Measurements from ENCODE around the gene METTL26.

METTL26 gene

DNA sequence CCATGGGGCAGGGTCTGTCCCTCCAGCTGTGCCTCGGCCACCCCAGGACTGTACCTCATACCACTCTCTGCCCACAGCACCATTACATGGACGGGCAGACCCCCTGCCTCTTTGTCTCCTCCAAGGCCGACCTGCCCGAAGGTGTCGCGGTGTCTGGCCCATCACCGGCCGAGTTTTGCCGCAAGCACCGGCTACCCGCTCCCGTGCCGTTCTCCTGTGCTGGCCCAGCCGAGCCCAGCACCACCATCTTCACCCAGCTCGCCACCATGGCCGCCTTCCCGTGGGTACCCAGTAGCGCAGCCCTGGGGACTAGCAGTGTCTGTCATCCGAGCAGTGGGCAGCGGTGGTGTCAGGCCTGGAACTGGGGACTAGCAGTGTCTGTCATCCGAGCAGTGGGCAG lies 36.7 kb upstream of the METTL26 start:
- Histone ChIP-seq H3F3A (ENCODE audit: insufficient read depth) (no peaks in the 10 kb centered on the region), H3K9me3 (ENCODE audit: insufficient read depth, low read length) (no peaks in the 10 kb centered on the region), H3K36me3 (ENCODE audit: low read length) (no peaks in the 10 kb centered on the region), H3K4me3 (ENCODE audit: insufficient read depth, low read length, poor library complexity, severe bottlenecking) (no peak overlapping the region), H2AFZ (ENCODE audit: low read depth, low read length, severe bottlenecking) (no peak overlapping the region), H3K9me2 (replicated peaks; ENCODE audit: insufficient read depth, low read length) (no peaks in the 10 kb centered on the region), H3K27ac (ENCODE audit: low read depth, low read length) (no peak overlapping the region), H4K20me1 (ENCODE audit: low read depth, low read length) (no peaks in the 10 kb centered on the region), H3K9ac (ENCODE audit: low read length) (no peak overlapping the region), H3K4me2 (ENCODE audit: low read depth, low read length, poor library complexity, severe bottlenecking) (no peak overlapping the region), H3K79me2 (ENCODE audit: insufficient read depth, low read length) (peaks cover 8% of the 10 kb centered on the region; the same call in 1 of the 2 replicates), H3K27me3 (ENCODE audit: low read length) (no peaks in the 10 kb centered on the region)
- TF ChIP-seq EZH2phosphoT487 (conservative IDR thresholded peaks at IDR 0.05; ENCODE audit: low read length): no peak
- TF ChIP-seq, protein P1, sequence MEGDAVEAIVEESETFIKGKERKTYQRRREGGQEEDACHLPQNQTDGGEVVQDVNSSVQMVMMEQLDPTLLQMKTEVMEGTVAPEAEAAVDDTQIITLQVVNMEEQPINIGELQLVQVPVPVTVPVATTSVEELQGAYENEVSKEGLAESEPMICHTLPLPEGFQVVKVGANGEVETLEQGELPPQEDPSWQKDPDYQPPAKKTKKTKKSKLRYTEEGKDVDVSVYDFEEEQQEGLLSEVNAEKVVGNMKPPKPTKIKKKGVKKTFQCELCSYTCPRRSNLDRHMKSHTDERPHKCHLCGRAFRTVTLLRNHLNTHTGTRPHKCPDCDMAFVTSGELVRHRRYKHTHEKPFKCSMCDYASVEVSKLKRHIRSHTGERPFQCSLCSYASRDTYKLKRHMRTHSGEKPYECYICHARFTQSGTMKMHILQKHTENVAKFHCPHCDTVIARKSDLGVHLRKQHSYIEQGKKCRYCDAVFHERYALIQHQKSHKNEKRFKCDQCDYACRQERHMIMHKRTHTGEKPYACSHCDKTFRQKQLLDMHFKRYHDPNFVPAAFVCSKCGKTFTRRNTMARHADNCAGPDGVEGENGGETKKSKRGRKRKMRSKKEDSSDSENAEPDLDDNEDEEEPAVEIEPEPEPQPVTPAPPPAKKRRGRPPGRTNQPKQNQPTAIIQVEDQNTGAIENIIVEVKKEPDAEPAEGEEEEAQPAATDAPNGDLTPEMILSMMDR (IDR thresholded peaks at IDR 0.05; ENCODE audit: insufficient read depth, low read length, poor library complexity, severe bottlenecking): no peak

DNA sequence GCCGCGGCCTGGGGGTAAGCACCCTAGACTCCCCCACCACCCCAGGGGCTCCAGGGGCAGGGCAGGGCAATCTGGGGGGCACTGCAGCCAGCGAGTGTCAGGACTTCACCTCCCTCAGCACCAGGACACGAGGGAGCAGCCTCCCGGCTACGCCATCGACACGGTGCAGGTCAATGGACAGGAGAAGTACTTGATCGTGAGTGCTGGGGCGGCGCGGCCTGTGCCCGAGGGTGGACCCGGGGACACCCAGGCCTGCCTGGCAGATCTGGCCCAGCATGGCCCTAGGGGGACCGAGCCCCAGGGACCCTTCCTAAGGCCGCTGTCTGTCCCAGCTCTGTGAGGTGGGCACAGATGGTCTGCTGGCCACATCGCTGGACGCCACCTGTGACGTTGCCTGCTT lies 36.3 kb upstream of the METTL26 start:
- no peak overlapping the region for H2AFZ ChIP-seq (ENCODE audit: low read depth, low read length, severe bottlenecking)
- H3K9me3 ChIP-seq (ENCODE audit: insufficient read depth, low read length): no peaks in the 10 kb centered on the region
- H3K9ac ChIP-seq (ENCODE audit: low read length): no peak overlapping the region
- no peak overlapping the region for H3K4me2 ChIP-seq (ENCODE audit: low read depth, low read length, poor library complexity, severe bottlenecking)
- H3K27ac ChIP-seq (ENCODE audit: low read depth, low read length): no peak overlapping the region
- no peaks in the 10 kb centered on the region for H3K9me2 ChIP-seq (replicated peaks; ENCODE audit: insufficient read depth, low read length)
- no peak overlapping the region for H3K4me3 ChIP-seq (ENCODE audit: insufficient read depth, low read length, poor library complexity, severe bottlenecking)
- H3F3A ChIP-seq (ENCODE audit: insufficient read depth): no peaks in the 10 kb centered on the region
- TF ChIP-seq EZH2phosphoT487 (conservative IDR thresholded peaks at IDR 0.05; ENCODE audit: low read length): no peak
- TF ChIP-seq, protein P1 (IDR thresholded peaks at IDR 0.05; ENCODE audit: insufficient read depth, low read length, poor library complexity, severe bottlenecking): no peak
- no peaks in the 10 kb centered on the region for H3K27me3 ChIP-seq (ENCODE audit: low read length)
- no peaks in the 10 kb centered on the region for H4K20me1 ChIP-seq (ENCODE audit: low read depth, low read length)
- peaks cover 8% of the 10 kb centered on the region; the same call in 1 of the 2 replicates for H3K79me2 ChIP-seq (ENCODE audit: insufficient read depth, low read length)
- H3K36me3 ChIP-seq (ENCODE audit: low read length): no peaks in the 10 kb centered on the region

DNA sequence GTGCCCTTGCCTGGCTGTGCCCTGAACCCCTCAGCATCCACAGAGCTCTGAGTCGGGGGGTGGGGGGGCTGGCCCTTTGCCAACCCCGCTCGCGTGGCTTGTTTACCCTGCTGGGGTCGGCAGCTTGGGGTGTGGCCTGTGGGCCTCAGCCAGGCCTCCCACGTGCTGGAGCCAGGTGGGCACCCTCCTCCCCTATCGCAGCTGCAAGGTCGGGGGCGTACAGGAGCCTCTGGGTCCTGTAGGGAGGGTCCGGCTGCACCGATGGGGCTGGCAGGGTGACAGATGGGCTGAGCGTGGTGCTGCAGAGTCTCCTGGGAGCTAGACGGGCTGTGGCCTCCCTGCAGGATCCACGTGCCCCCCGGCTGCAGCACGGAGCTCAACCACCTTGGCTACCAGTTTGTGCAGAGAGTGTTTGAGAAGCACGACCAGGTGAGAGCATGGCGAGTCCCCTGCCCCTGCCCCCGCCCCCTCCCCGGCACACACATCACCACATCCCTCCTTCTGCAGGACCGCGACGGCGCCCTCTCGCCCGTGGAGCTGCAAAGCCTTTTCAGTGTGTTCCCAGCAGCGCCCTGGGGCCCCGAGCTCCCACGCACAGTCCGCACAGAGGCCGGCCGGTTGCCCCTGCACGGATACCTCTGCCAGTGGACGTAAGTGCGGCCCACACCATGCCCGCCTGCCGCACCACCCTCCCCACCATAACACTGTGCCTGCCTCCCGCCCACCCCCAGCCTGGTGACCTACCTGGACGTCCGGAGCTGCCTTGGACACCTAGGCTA lies 35.4 kb upstream of the METTL26 start:
- Histone ChIP-seq H3K4me2 (ENCODE audit: low read depth, low read length, poor library complexity, severe bottlenecking) (no peak overlapping the region), H3F3A (ENCODE audit: insufficient read depth) (no peaks in the 10 kb centered on the region), H3K4me3 (ENCODE audit: insufficient read depth, low read length, poor library complexity, severe bottlenecking) (no peak overlapping the region), H3K9me3 (ENCODE audit: insufficient read depth, low read length) (no peaks in the 10 kb centered on the region), H3K9ac (ENCODE audit: low read length) (no peak overlapping the region), H3K27me3 (ENCODE audit: low read length) (no peaks in the 10 kb centered on the region), H3K27ac (ENCODE audit: low read depth, low read length) (no peak overlapping the region), H4K20me1 (ENCODE audit: low read depth, low read length) (no peaks in the 10 kb centered on the region), H2AFZ (ENCODE audit: low read depth, low read length, severe bottlenecking) (no peak overlapping the region), H3K79me2 (ENCODE audit: insufficient read depth, low read length) (peaks cover 8% of the 10 kb centered on the region; the same call in 1 of the 2 replicates), H3K9me2 (replicated peaks; ENCODE audit: insufficient read depth, low read length) (no peaks in the 10 kb centered on the region), H3K36me3 (ENCODE audit: low read length) (no peaks in the 10 kb centered on the region)
- TF ChIP-seq, protein P1 (IDR thresholded peaks at IDR 0.05; ENCODE audit: insufficient read depth, low read length, poor library complexity, severe bottlenecking): no peak
- no peak for TF ChIP-seq EZH2phosphoT487 (conservative IDR thresholded peaks at IDR 0.05; ENCODE audit: low read length)
